ENCODE data around the gene POLE2.

The POLE2 gene

DNA sequence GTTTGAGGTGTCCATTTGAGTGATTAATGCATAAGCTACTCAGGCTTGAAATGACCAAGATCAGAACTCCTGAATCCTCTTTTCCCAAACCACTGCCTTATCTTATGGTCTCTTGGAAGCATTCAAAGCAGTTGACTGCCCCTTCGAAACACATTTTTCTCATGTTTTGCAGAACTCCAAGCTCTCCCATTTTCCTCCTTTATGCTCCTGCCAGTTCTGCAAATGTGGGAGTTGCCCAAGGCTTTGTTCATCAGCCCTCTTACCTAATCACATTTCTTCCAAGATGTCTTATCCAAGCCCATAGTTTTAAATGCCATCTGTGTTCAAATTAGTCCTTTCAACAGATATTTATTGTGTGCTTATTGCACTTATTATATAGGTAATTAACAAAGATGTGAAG, 51.1 kb downstream of the POLE2 start:
- no peak for TF ChIP-seq Cebpa-rat (IDR thresholded peaks at IDR 0.05)
- H3K27ac ChIP-seq = no peak overlapping the region
- peaks cover 79% of the 10 kb centered on the region for H4K20me1 ChIP-seq
- peak overlapping the region; percentile 86; the same call in 1 of the 2 replicates for H3K4me2 ChIP-seq
- no peaks in the 10 kb centered on the region for H3K27me3 ChIP-seq
- no peak overlapping the region for H3K4me3 ChIP-seq
- H3K9me3 ChIP-seq = no peaks in the 10 kb centered on the region
- H3K36me3 ChIP-seq = peaks cover 48% of the 10 kb centered on the region
- H3K9ac ChIP-seq = no peak overlapping the region
- peaks cover 42% of the 10 kb centered on the region for H3K4me1 ChIP-seq

DNA sequence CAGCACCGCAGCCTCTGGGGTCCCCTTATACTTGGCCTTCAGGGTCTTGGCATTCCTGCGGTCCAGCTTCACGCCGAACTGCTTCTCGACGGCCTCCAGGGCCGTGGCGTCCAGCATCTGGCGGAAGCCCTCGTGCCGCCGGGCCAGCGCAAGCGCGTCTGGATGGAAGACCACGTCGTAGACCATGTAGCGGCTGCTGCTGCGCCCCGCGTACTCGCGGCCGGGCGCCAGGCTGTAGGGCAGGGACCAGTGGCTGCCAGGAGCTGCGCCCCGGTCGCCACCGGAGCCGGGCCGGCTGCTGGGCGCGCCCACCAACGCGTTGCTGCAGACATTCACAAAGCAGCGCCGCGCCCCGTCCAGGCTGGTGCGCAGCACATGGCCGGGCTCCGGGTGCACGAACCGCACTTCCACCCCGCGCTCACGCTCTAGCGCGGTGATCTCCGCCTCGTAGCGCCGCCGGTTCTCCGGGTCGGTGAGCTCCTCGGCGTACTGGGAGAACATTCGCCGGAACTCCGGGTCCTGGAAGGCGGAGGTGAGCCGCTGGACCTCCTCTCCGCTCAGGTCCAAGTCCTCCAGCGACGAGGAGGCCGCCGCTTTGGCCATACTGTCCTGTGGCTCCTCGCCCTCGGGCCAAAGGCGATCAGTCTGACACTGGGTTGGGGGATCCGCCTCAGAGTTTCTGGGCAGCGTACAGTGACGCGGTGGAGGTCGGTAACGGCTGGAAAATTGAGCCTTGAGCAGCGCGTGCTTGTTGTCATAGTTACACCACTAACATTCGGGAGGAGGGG, 53.3 kb downstream of the POLE2 start, which contains the start of gene DNAAF2:
Gene DNAAF2, minus strand, starts transcription at position 698 of the 788 bp plus-strand sequence. Its CDS starts 95 bp downstream, at position 603.
- TF ChIP-seq Cebpa-rat (IDR thresholded peaks at IDR 0.05) = no peak
- no peaks in the 10 kb centered on the region for H3K9me3 ChIP-seq
- H3K4me1 ChIP-seq = peaks cover 44% of the 10 kb centered on the region
- peak within 1 kb of the TSS; percentile 97 for H3K27ac ChIP-seq
- peak within 1 kb of the TSS; percentile 95 for H3K4me3 ChIP-seq
- no peaks in the 10 kb centered on the region for H3K27me3 ChIP-seq
- H4K20me1 ChIP-seq = peaks cover 73% of the 10 kb centered on the region
- peak within 1 kb of the TSS; percentile 86 for H3K4me2 ChIP-seq
- peaks cover 36% of the 10 kb centered on the region for H3K36me3 ChIP-seq
- peak within 1 kb of the TSS; percentile 98 for H3K9ac ChIP-seq

DNA sequence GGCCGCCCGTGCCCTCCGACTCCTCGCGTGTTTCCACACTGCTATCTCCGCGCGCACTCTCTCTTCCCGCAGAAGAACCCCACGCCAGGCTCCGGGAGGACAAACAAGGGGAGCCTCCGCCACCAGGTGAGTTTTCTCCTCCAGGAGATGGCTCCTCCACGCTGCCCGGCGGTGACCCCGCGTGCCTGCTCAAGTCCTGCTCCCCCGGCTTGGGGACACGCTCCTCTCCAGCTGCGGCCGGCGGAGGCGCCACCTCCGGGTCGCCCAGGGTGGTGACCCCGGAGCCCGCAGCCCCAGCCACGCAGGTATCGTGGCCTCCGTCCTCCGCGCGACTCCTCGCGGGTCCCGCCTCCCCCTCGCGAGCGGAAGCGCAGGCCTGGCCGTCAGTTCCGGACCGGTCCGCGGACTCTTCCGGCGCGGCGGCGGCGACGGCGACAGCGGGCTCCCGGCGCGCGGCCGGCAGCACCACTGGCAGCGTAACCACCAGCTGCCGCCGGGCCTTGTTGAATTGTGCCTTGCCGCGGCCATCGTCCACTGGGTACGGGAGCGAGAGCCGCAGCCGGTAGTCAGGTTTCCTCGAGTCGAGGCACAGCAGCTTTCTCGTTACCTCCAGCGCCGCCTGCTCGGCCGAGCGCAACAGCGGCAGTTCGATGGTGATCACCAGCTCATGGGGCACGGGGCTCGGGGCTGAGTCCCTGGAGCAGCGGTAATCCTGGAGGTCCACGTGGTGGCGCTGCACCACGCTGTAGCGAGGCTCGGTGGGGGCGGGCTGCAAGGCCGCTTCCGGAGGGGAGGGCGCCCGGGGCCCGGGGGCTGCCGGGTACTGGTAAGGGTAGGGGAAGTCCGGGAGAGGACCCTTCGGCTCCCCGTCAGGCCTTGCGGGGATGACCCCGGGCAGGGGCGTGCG, 54.1 kb downstream of the POLE2 start:
- H3K4me1 ChIP-seq = peaks cover 52% of the 10 kb centered on the region
- H4K20me1 ChIP-seq = peaks cover 73% of the 10 kb centered on the region
- peak overlapping the region; percentile 95 for H3K4me3 ChIP-seq
- TF ChIP-seq Cebpa-rat (IDR thresholded peaks at IDR 0.05) = no peak
- H3K4me2 ChIP-seq = peak overlapping the region; percentile 86
- no peaks in the 10 kb centered on the region for H3K9me3 ChIP-seq
- H3K9ac ChIP-seq = peak overlapping the region; percentile 98
- H3K27ac ChIP-seq = peak overlapping the region; percentile 97
- no peaks in the 10 kb centered on the region for H3K27me3 ChIP-seq
- H3K36me3 ChIP-seq = peaks cover 37% of the 10 kb centered on the region

GRCh38 chr14:49623941-49624839, 63.8 kb downstream of the POLE2 start:
- Histone ChIP-seq H3K4me2 (peak overlapping the region; percentile 94), H4K20me1 (peaks cover 93% of the 10 kb centered on the region), H3K9ac (0 out of 2 replicates have a peak overlapping the region, but pooled peaks have one; percentile 28), H3K27ac (no peak overlapping the region), H3K36me3 (peaks cover 35% of the 10 kb centered on the region; the same call in 1 of the 2 replicates), H3K4me3 (peak overlapping the region; percentile 85; the same call in 1 of the 2 replicates), H3K9me3 (no peaks in the 10 kb centered on the region), H3K4me1 (peaks cover 48% of the 10 kb centered on the region), H3K27me3 (no peaks in the 10 kb centered on the region)
- TF ChIP-seq Cebpa-rat (IDR thresholded peaks at IDR 0.05) = no peak

DNA sequence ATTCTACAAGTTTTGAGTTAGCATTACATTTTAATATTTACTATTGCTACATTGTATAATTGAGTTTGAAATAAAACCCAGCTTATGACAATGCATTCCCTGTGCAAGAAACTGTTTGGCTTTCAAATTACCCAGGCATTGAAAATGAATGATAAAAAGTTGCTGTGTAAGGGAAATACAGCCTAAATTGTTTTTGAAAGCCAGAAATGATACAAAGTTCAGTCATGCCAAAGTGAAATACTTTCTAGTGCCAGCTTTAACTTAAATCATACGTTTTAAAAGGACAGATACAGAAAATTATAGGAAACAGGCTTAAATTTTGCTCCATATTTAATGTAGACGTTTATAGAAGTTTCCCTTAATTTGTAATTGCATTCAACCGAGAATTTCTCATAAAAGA, 64.6 kb downstream of the POLE2 start:
- Histone ChIP-seq H3K27me3 (no peaks in the 10 kb centered on the region), H3K4me2 (peak overlapping the region; percentile 94), H3K36me3 (peaks cover 40% of the 10 kb centered on the region), H4K20me1 (peaks cover 93% of the 10 kb centered on the region), H3K4me1 (peaks cover 48% of the 10 kb centered on the region), H3K27ac (no peak overlapping the region), H3K4me3 (peak overlapping the region; percentile 85), H3K9ac (peak overlapping the region; percentile 63), H3K9me3 (no peaks in the 10 kb centered on the region)
- no peak for TF ChIP-seq Cebpa-rat (IDR thresholded peaks at IDR 0.05)

DNA sequence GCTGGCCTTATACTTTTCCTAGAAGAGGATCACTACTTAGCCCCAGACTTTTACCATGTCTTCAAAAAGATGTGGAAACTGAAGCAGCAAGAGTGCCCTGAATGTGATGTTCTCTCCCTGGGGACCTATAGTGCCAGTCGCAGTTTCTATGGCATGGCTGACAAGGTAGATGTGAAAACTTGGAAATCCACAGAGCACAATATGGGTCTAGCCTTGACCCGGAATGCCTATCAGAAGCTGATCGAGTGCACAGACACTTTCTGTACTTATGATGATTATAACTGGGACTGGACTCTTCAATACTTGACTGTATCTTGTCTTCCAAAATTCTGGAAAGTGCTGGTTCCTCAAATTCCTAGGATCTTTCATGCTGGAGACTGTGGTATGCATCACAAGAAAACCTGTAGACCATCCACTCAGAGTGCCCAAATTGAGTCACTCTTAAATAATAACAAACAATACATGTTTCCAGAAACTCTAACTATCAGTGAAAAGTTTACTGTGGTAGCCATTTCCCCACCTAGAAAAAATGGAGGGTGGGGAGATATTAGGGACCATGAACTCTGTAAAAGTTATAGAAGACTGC, 65.9 kb downstream of the POLE2 start:
- H3K4me1 ChIP-seq = peaks cover 59% of the 10 kb centered on the region
- peaks cover 49% of the 10 kb centered on the region for H3K36me3 ChIP-seq
- H3K4me2 ChIP-seq = peak overlapping the region; percentile 94
- H3K4me3 ChIP-seq = peak overlapping the region; percentile 85
- H3K9ac ChIP-seq = peak overlapping the region; percentile 96
- no peaks in the 10 kb centered on the region for H3K27me3 ChIP-seq
- no peaks in the 10 kb centered on the region for H3K9me3 ChIP-seq
- TF ChIP-seq Cebpa-rat (IDR thresholded peaks at IDR 0.05) = no peak
- H3K27ac ChIP-seq = peak overlapping the region; percentile 95; the same call in 1 of the 2 replicates
- H4K20me1 ChIP-seq = peaks cover 93% of the 10 kb centered on the region

- Histone ChIP-seq H3K4me2 (peak overlapping the region; percentile 94), H3K9me3 (no peaks in the 10 kb centered on the region), H3K4me1 (peaks cover 61% of the 10 kb centered on the region), H3K27ac (peak overlapping the region; percentile 95), H3K36me3 (peaks cover 49% of the 10 kb centered on the region), H4K20me1 (peaks cover 93% of the 10 kb centered on the region), H3K9ac (peak overlapping the region; percentile 96), H3K27me3 (no peaks in the 10 kb centered on the region), H3K4me3 (peak overlapping the region; percentile 85)
- TF ChIP-seq Cebpa-rat (IDR thresholded peaks at IDR 0.05) = no peak
These were observed 66.7 kb downstream of the POLE2 start for GRCh38 chr14:49621114-49621881.
